Measurements from ENCODE around the gene TBC1D16. TPM values are rescaled to one million over a fixed set of nuclear protein-coding genes. Genes with fewer than 3 reads are reported as not detected.
A peak's percentile ranks its signal among the peaks of the same experiment; 100 is the strongest.

The TBC1D16 gene
- total and polyA plus RNA-seq, 2 experiments from 2014 or later, result 24.5 to 38.1 TPM

DNA sequence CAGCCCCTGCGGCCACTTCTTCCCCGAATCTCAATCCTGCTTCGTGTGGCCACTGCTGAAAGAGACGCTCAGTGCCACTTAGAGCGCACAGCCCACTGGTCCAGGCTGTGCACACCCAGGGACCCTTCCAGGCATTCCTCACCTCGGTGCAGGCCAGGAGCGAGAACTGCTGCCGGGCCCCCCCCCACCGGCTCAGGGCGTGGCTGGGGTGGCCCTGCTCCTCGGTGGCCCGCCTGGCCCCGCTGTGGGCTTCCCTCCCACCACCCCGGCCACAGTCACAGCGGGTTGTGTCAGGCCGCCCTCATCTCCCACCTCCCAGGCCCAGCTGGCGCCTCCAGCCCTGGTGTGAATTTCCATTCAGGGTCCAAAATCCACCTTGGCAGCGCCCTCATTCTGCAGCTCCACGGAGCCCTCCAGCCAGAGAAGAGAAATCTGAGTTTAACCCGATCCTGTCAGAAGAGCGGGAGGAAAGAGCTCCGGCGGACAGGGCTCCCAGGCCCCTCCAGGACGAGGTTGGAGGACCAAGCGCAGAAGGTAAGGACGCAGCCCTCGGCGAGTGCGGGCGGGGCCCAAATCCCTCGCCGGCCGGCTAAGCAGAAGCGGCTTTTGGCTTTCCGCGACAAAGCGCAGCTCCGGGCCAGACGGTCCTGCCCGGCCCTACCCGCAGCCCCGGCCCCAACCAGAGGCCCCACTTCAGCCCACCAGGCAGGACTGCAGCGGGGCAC lies 12.0 kb downstream of the TBC1D16 start:
- no peaks in the 10 kb centered on the region for H3K36me3 ChIP-seq (replicated peaks; ENCODE audit: insufficient read depth, low read depth)
- WGBS (ENCODE audit: low lambda C conversion rate, missing lambda C conversion rate), result 87% methylated on average over 40 of the region's 43 CpGs
- no peak overlapping the region for H3K4me2 ChIP-seq
- no peak overlapping the region for H3K4me3 ChIP-seq
- H2AFZ ChIP-seq, result no peak overlapping the region
- peaks cover 11% of the 10 kb centered on the region for H4K20me1 ChIP-seq (ENCODE audit: insufficient read depth, poor library complexity, severe bottlenecking)
- no peak overlapping the region for H3K27ac ChIP-seq
- no peaks in the 10 kb centered on the region for H3K9me2 ChIP-seq (replicated peaks; ENCODE audit: insufficient read depth)
- H3K79me2 ChIP-seq, result peaks cover 64% of the 10 kb centered on the region
- peak; percentile 42 for DNase-seq (ENCODE audit: low spot score)
- H3K9me3 ChIP-seq (ENCODE audit: low read depth), result no peaks in the 10 kb centered on the region
- H3K4me1 ChIP-seq (ENCODE audit: insufficient read depth), result peaks cover 10% of the 10 kb centered on the region
- H3K27me3 ChIP-seq, result no peaks in the 10 kb centered on the region
- TF ChIP-seq EZH2 (IDR thresholded peaks at IDR 0.05; ENCODE audit: borderline replicate concordance) (no peak), EZH2phosphoT487 (IDR thresholded peaks at IDR 0.05; ENCODE audit: low read depth, severe bottlenecking, unreplicated experiment) (no peak)
- TF ChIP-seq, protein P1, sequence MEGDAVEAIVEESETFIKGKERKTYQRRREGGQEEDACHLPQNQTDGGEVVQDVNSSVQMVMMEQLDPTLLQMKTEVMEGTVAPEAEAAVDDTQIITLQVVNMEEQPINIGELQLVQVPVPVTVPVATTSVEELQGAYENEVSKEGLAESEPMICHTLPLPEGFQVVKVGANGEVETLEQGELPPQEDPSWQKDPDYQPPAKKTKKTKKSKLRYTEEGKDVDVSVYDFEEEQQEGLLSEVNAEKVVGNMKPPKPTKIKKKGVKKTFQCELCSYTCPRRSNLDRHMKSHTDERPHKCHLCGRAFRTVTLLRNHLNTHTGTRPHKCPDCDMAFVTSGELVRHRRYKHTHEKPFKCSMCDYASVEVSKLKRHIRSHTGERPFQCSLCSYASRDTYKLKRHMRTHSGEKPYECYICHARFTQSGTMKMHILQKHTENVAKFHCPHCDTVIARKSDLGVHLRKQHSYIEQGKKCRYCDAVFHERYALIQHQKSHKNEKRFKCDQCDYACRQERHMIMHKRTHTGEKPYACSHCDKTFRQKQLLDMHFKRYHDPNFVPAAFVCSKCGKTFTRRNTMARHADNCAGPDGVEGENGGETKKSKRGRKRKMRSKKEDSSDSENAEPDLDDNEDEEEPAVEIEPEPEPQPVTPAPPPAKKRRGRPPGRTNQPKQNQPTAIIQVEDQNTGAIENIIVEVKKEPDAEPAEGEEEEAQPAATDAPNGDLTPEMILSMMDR (IDR thresholded peaks at IDR 0.05; ENCODE audit: poor library complexity), result no peak

DNA sequence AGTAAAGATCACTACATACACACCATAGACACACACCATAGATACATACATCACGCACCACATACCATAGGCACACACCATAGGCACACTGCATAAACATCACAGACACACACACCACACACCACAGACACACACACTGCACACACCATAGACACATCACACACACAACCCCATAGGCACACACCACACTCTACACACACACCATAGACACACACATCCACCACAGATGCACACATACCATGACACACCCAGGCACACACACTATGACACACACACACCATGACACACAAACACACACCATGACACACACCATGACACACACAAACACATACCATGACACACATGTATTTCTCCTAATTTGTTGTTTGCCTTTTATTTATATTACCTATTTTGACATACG lies 14.1 kb downstream of the TBC1D16 start:
- no peaks in the 10 kb centered on the region for H3K9me3 ChIP-seq (ENCODE audit: low read depth)
- peaks cover 6% of the 10 kb centered on the region for H4K20me1 ChIP-seq (ENCODE audit: insufficient read depth, poor library complexity, severe bottlenecking)
- H3K27me3 ChIP-seq, result no peaks in the 10 kb centered on the region
- H3K4me2 ChIP-seq, result no peak overlapping the region
- H3K4me1 ChIP-seq (ENCODE audit: insufficient read depth), result peaks cover 10% of the 10 kb centered on the region
- H3K27ac ChIP-seq, result no peak overlapping the region
- no peak for DNase-seq (ENCODE audit: low spot score)
- no peak overlapping the region for H3K4me3 ChIP-seq
- no peaks in the 10 kb centered on the region for H3K9me2 ChIP-seq (replicated peaks; ENCODE audit: insufficient read depth)
- H3K36me3 ChIP-seq (replicated peaks; ENCODE audit: insufficient read depth, low read depth), result no peaks in the 10 kb centered on the region
- H3K79me2 ChIP-seq, result peaks cover 54% of the 10 kb centered on the region
- 100% methylated on average over 2 of the region's 2 CpGs for WGBS (ENCODE audit: low lambda C conversion rate, missing lambda C conversion rate)
- no peak overlapping the region for H2AFZ ChIP-seq
- TF ChIP-seq EZH2 (IDR thresholded peaks at IDR 0.05; ENCODE audit: borderline replicate concordance), result no peak
- no peak for TF ChIP-seq EZH2phosphoT487 (IDR thresholded peaks at IDR 0.05; ENCODE audit: low read depth, severe bottlenecking, unreplicated experiment)
- TF ChIP-seq, protein P1 (IDR thresholded peaks at IDR 0.05; ENCODE audit: poor library complexity), result no peak

DNA sequence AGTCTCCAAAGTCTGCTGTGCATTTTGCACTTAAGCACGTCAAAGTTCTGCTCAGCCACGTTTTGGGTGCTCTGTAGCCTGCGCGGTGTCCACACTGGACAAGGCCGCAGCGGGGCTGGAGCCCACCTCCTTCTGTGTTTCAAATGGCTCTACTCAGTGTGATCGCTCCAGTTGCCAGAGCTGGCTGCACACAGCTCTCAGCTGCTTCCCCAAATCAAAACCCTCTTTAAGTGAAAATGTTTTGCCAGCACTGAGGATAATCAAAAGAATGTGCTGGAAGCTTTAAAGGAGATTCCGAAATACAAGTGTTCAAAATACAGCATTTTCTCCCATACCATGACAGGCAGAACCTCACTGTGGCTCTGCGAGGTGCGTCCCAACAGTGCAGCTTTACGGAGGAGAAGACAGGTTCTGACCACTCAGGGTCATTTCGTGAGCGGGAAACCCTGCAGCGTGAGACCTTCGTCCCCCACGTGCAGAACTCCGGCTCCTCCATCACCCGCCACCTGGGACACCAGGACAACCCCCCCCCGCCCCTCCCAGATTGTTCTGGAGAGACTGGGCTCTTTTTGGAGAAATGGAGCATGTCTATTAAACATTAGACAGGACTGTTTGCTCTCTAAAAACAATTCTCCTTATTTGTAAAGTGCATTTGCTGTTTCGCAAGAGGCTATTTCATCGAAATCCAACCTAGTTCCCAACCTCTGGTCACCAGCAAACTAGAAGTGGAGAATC lies 16.6 kb downstream of the TBC1D16 start:
- no peak overlapping the region for H2AFZ ChIP-seq
- no peaks in the 10 kb centered on the region for H3K4me1 ChIP-seq (ENCODE audit: insufficient read depth)
- H3K4me2 ChIP-seq, result no peak overlapping the region
- H3K27me3 ChIP-seq, result no peaks in the 10 kb centered on the region
- H3K27ac ChIP-seq, result no peak overlapping the region
- H3K79me2 ChIP-seq, result peaks cover 49% of the 10 kb centered on the region
- H4K20me1 ChIP-seq (ENCODE audit: insufficient read depth, poor library complexity, severe bottlenecking), result no peaks in the 10 kb centered on the region
- no peaks in the 10 kb centered on the region for H3K9me3 ChIP-seq (ENCODE audit: low read depth)
- no peaks in the 10 kb centered on the region for H3K36me3 ChIP-seq (replicated peaks; ENCODE audit: insufficient read depth, low read depth)
- no peaks in the 10 kb centered on the region for H3K9me2 ChIP-seq (replicated peaks; ENCODE audit: insufficient read depth)
- WGBS (ENCODE audit: low lambda C conversion rate, missing lambda C conversion rate), result 78% methylated on average over 19 of the region's 21 CpGs
- TF ChIP-seq, protein P1 (IDR thresholded peaks at IDR 0.05; ENCODE audit: poor library complexity), result no peak
- TF ChIP-seq EZH2 (IDR thresholded peaks at IDR 0.05; ENCODE audit: borderline replicate concordance) (no peak), EZH2phosphoT487 (IDR thresholded peaks at IDR 0.05; ENCODE audit: low read depth, severe bottlenecking, unreplicated experiment) (no peak)
- H3K4me3 ChIP-seq, result no peak overlapping the region
- DNase-seq (ENCODE audit: low spot score), result no peak

Measured in hepatocyte (in vitro differentiated cells).